HPDE6-E6E7 (cell line): ENCODE data around the gene LHPP.

ENCODE experiments used
- DNase-seq: peaks from one replicate; pipeline ENCODE4 v3.0.0; 2011; ENCODE audit warnings: missing footprints; ENCODE audit errors: extremely low spot score

Gene LHPP

DNA sequence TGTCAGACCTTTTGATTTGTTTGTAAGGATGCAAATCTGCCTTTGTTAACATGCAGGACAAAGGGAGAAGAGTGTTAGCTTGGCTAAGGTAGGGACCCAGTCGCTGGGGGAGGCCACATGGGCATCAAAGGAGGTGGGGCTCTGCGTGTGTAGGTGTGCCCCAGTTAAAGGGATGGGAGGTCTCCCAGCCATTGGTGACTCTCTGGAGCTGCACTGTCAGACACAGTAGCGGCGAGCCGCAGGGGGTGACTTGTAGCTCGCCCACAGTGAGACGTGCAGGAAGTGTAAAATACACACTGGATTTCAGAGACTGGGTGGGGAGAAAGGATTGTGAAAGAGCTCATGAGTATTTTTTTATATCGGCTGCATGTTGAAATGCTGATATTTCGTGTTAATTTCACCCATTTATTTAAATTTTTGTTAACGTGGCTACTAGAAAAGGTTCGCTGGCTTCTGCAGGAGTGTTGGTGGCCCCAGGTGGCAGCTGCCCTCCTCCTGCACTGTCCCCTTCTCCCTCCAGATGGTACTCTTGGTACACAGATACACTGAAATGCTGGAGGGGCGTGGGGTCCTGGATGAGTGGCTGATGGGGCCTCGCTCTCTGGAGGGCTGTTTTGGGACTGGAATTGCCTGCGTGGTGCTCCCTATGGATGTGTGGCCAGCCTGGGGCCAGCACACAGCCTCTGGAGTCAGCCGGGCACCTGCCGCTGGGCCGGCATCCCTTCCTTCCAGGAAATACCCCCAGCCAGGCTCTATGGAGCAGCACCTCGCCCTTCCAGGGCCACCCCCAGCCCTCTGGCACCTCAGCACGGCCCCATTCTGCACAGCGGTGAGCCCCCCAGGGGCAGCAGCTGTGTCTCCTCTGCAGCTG, 59.2 kb downstream of the LHPP start:
- DNase-seq: no peak

DNA sequence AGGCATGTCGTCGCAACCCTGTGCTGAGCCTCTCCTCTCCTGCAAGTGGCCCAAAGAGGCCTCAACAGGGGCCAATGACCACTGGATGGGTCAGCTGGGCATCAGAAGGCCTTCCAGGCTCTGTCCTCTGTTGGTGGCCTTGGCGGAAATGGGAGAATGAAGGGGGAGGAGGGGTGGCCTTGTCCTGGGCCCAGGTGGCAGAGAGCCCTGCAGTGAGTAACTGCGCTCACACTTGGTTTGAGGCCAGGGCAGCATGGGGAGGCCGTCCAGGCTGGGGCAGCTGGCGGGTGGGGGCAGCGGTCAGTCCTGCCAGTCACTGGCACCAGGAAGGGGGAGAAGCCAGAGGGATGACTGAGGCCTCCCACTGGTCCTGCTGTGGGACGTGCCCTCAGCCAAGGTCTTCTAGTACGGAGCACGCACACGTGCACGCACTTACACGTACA, 59.8 kb downstream of the LHPP start:
- no peak for DNase-seq

DNA sequence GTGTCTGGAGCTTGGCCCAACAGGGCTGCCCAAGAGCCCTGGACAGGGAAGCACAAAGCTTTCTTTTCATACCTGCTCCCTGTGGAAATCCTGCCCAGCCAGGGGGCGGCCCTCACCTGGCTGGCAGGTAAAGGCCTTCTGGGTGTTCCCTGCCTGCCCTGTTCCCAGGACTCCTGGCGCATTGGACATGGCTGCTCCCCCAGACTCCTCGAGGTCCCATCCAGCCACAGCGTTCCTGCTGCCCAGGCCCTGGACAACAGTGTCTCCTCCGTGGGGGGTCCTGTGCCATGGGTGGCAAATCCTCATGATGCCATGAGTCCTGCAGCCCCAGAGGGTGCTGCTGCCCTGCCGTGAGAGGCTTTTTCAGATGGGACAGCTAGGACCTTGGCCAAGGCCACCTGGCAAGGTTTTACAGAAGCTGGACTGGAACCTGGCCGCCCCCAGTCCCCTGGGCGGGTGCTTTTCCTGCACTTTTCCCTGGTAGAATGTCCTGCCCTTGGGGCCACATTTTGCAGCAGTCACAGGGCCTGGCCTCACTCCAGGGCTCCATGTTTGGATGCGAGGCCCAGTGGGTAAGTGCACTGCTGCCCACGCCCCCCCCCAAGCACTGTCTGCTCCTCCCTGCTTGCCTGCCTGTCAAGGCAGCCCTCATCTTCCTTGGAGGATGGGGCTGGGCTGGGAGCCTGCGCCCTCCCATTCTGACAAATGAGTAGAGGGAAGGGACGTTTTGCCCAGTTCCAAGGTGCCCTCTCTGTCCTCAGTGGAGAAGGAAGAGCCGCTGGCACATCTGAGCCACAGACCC, 60.7 kb downstream of the LHPP start:
- DNase-seq: no peak

DNA sequence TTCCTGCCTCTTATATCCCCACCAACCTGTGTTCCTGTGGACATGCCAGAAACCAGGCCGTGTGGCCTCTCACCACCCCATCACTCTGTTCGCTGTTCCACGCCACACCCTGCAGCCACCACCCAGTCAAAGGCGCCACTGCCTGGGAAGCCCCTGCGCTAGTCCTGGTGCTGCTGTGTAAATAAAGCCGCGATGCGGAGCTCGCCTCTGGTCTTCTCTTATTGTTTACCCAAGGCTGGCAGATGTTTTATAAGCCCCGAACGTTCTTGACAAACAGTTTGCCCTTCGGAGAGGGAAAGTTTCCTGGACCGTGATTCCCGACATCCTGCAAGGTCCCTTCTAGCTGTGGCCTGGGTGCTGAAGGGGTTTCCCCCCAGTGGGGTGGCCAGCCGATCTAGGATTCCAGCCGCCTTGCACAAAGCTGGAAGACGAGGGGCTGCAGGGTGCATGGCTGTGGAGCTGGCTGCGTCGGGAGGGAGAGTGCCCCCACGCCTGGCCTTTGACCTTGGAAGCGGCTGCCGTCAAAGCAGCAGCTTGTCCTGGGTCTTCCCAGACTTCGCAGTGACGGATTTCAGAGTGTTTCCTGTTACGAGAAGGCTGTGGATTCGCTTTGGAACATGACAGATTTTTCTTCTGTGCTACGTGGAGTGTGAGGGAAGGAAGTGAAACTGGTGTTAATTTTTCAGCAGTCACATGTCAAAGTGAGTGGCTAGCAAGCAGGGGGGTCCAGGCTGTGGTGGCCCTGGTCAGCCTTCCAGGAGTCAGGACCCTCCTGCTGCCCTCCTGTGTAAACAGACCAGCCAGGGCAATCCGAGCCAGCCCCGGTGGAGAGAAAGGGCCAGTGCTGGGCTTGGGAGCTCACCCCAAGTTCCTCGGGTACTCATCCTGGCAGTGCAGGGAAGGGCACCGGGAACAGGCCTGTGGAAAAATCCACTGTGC, 61.6 kb downstream of the LHPP start:
- DNase-seq: no peak

- DNase-seq: no peak
Observed at GRCh38 chr10:124523901-124524300, 62.3 kb downstream of the LHPP start.

GRCh38 chr10:124524991-124525653, 63.5 kb downstream of the LHPP start:
- peak; percentile 45 for DNase-seq

DNA sequence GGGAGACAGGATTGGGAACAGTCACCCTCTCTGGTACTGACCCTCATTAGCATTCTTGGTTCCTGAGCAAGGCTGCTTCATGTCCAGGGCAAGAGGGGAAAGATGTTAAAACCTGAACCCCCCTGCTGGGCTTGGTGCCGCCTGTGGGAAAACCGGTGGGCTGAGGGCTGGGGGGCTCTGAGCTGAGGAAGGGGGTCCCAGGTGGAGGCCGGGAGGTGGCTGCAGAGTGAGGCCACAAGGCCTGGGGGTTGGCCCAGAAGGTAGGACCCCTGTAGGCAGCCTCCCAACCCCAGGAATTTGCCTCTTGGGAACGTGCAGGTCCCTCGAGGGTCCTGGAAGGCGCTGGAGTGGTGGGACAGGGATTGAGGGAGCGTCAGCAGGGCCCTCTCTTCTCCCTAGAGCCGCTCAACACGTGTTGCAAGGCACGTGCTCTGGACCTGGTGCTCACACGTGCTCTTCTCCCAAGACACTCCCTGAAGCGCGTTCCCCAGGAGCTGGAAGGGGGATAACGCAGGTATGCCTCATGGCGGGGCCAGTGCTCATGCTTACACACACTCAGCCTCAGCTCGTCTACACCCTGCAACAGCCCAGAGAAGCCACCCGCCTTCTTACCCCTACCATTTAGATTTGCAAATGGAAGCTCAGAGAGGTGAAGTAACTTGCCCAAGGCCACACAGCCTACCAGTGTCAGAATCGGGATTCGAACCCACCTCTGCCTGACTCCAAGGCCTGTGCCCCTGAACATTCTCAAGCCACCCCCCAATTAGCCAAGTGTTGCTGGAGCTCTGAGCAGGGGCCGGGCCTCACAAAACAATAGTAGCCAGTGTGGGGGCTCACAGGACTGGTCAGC, 64.4 kb downstream of the LHPP start:
- DNase-seq: no peak

DNA sequence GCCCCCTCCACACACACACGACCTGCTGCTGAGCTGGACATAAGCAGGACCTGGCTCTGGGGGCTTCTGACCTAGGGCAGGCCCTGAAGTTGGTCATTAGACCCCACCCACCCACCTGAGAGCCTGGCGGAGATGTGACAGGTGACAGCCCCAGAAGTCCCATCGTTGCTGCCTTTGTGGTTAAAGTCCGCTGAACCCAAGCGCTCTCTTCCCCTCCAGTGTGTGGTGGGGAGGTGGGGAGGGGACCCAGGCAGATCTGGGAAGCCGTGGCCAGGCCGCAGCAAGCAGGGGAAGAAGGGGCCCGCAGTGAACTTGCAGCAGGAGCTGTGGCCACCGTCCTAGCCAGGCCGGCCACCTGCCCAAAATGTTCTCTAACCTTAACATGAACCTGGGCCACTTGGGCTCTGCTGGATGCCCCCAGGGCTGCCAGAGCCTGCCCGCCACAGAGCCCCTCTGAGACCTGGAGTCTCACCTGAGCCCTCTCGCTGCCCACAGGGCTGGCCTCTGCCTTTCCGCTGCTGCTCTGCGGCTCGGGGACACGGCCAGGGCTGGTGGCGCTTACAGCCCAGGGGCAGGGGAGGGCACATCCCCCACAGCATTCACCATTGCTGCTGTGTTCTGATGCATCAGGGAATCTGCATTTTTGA, 65.1 kb downstream of the LHPP start:
- no peak for DNase-seq

- no peak for DNase-seq
Observed at GRCh38 chr10:124527874-124528395, 66.3 kb downstream of the LHPP start.

GRCh38 chr10:124529661-124530214, 68.1 kb downstream of the LHPP start:
- DNase-seq: no peak

DNA sequence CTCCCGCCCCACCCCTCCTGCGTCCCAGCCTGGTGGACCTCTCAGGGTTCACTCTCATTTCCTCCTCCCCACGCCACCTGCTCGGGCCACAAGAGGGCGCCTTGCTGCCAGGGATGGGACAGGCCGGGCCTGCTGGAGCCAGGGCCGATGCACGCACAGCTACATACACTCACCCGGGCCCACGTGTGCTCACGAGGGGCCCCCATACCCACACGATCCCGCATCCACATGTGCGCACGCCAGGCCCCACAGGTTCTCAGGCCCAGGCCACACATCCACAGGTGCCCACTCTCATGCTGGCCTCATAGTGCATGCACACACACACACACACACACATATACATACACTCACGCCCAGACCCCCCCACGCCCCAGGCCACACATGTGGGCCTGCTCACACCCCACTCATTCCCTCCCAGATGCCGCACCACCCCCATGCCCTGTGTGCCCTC, 68.6 kb downstream of the LHPP start:
- peak; percentile 81 for DNase-seq

GRCh38 chr10:124530816-124531215, 69.2 kb downstream of the LHPP start:
- DNase-seq: no peak

DNA sequence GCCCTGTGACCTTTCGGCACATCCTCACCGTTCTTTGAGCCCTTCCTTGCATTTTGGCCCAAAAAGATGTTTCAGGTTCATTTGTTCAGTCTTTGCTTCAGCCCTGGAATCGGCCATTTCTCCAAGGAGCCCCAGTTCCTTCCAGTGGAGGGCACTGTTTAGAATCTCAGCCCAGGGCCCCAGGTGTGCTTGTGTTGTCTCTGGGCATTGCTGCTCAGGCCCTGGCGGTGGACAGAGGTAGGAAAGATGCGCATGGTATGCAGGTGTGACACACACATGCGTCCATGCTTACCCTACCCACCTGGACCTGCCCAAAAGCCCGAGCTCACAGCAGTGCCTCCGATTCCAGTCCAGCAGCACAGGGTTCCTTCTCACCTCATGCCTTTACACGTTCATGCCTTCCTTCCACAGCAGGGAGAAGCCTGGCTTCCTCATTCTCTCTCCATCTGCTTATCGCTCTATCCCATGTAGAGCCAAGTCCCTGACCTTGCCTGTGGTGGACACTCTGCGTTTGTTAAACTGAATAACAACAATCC, 70.6 kb downstream of the LHPP start:
- DNase-seq: peak; percentile 82

GRCh38 chr10:124532788-124533187, 71.2 kb downstream of the LHPP start:
- DNase-seq: no peak

DNA sequence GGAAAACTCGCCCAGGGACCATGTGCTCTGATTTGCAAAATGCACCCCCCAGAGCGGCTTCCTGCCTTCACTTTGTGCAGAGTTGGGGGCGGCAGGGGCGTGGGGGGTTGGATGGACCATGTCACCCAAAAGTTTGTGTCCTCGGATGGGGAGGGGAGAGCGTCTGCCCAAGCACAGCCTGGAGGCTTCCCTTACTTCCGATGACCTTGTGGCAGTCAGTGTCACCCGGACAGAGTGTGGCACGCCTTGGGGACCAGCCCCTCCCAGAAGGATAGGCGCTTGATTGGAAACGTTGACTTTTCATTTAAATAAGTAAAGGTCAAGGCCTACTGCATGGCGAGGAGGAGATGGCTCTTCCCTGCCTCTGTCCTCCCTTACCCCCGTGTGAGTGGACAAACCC, 71.6 kb downstream of the LHPP start:
- no peak for DNase-seq

- no peak for DNase-seq
Observed at GRCh38 chr10:124534231-124534798, 72.7 kb downstream of the LHPP start.

DNA sequence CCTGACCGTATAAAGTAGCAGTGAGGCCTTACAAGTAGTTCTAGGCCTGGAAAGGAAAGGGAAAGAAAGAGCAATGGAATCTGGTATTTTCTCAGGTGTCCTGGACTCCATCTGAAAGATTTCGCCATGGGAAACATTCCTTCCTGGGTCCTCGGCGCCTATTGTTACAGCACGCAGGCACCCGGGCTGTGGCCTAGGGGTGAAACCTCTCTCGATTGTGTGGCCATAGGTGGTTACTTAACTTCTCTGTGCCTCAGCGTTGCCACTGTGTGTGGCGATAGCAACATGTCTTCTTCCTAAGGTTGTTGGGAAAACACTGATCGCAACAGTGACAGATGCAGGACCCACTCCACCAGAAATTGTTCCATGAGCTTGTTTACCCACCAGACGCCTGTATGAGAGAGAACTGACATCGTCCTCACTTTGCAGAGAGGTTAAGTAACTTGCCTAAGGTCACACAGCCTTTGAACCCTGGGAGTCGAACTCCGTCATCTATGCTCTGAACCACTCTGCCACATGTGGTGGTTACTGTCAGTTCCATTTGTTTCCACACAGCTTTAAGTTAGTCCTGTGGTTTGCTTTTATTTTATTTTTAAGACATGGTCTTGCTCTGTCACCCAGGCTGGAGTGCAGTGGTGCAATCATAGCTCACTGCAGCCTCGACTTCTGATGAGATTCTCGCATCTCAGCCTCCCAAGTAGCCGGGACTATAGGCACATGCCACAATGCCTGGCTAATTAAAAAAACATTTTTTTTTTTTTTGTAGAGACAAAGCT, 73.4 kb downstream of the LHPP start:
- DNase-seq: no peak
